K562 (cell line): Measurements from ENCODE around the gene PARD6A.

Source experiments
- ATF3 ChIP-seq, 2 experiments: fragments of 450-650 bp in 1 of 2; sonication (generic) in 1 of 2; formaldehyde crosslinking in 1 of 2; IDR thresholded peaks in 1 of 2; conservative IDR thresholded peaks in 1 of 2; 2 replicates each; pipeline versions ENCODE4 v1.6.1 to v1.8.1; 2016 to 2023; ENCODE audit warnings: mild to moderate bottlenecking in 2 of 2, moderate library complexity in 2 of 2, inconsistent platforms in 1 of 2, missing genetic modification reagents in 1 of 2
- CTCF ChIP-seq, 3 experiments: IDR thresholded peaks in 2 of 3; conservative IDR thresholded peaks in 1 of 3; 2 replicates each; pipeline ENCODE4 v1.5.1; 2011 to 2012; ENCODE audit warnings: low read length in 3 of 3, mild to moderate bottlenecking in 3 of 3, control low read depth in 2 of 3, improper control_type of control experiment in 1 of 3, inconsistent platforms in 1 of 3, low read depth in 1 of 3, mixed read lengths in 1 of 3, moderate library complexity in 1 of 3; ENCODE audit not compliant: insufficient read depth in 2 of 3
- DNMT1 ChIP-seq: fragments of 450-650 bp; IDR thresholded peaks from 2 replicates; pipeline ENCODE4 v1.6.1; 2016; ENCODE audit warnings: antibody characterized with exemption, mild to moderate bottlenecking
- ILF3 ChIP-seq: fragments of 450-650 bp; IDR thresholded peaks from 2 replicates; pipeline ENCODE4 v1.6.1; 2018; ENCODE audit warnings: antibody characterized with exemption, mild to moderate bottlenecking, moderate library complexity, borderline replicate concordance
- MCM3 ChIP-seq: fragments of 450-650 bp; IDR thresholded peaks from 2 replicates; pipeline ENCODE4 v1.6.1; 2016
- MYNN ChIP-seq, 2 experiments: sonication (generic); formaldehyde crosslinking in 1 of 2; IDR thresholded peaks; 2 replicates each; pipeline versions ENCODE4 v1.5.0 to v1.6.1; 2016 to 2020; ENCODE audit warnings: antibody characterized with exemption in 1 of 2, missing genetic modification reagents in 1 of 2
- NBN ChIP-seq: fragments of 450-650 bp; IDR thresholded peaks from 2 replicates; pipeline ENCODE4 v1.6.1; 2016; ENCODE audit warnings: low read depth, mild to moderate bottlenecking
- PHB2 ChIP-seq: fragments of 450-650 bp; IDR thresholded peaks from 2 replicates; pipeline ENCODE4 v1.6.1; 2017; ENCODE audit warnings: low read depth
- POLR2AphosphoS5 ChIP-seq: IDR thresholded peaks from 2 replicates; pipeline ENCODE4 v1.6.1; 2011; ENCODE audit warnings: mild to moderate bottlenecking, low read depth, low read length, moderate library complexity; ENCODE audit not compliant: control insufficient read depth, insufficient read depth
- USF1 ChIP-seq: sonication (generic); formaldehyde crosslinking; IDR thresholded peaks from 2 replicates; pipeline ENCODE4 v1.9.0; 2022; ENCODE audit warnings: mild to moderate bottlenecking, missing genetic modification reagents
- ZBTB17 ChIP-seq: fragments of 450-650 bp; formaldehyde crosslinking; IDR thresholded peaks from 2 replicates; pipeline ENCODE4 v1.4.0; 2020; ENCODE audit warnings: mild to moderate bottlenecking
- ZNF121 ChIP-seq: sonication (generic); formaldehyde crosslinking; conservative IDR thresholded peaks from 2 replicates; pipeline ENCODE4 v1.8.0; 2022; ENCODE audit warnings: missing genetic modification reagents
- ZNF444 ChIP-seq: fragments of 250-450 bp; sonication (Bioruptor Pico); IDR thresholded peaks from 2 replicates; pipeline ENCODE4 v1.4.0; 2020; ENCODE audit warnings: mild to moderate bottlenecking, moderate library complexity
- ZZZ3 ChIP-seq: fragments of 450-650 bp; IDR thresholded peaks from 2 replicates; pipeline ENCODE4 v1.6.1; 2016; ENCODE audit warnings: antibody characterized with exemption, mild to moderate bottlenecking, moderate library complexity

- TF ChIP-seq ZNF121 (CRISPR knock-in tag), result no peak
- no peak for TF ChIP-seq MYNN (IDR thresholded peaks at IDR 0.05)
- no peak for TF ChIP-seq MYNN (CRISPR knock-in tag; IDR thresholded peaks at IDR 0.05)
- no peak for TF ChIP-seq CTCF (IDR thresholded peaks at IDR 0.05 in 2 of 3, conservative IDR thresholded peaks at IDR 0.05 in 1 of 3; ENCODE audit: insufficient read depth in 2 of 3, low read depth in 1 of 3, low read length in 3 of 3)
- TF ChIP-seq DNMT1, result no peak
- TF ChIP-seq ILF3, result no peak
- TF ChIP-seq ZBTB17 (CRISPR knock-in tag), result no peak
- TF ChIP-seq USF1 (CRISPR knock-in tag), result no peak
- TF ChIP-seq POLR2AphosphoS5, result no peak
- no peak for TF ChIP-seq ZZZ3
- TF ChIP-seq NBN, result no peak
- no peak for TF ChIP-seq ATF3 (IDR thresholded peaks at IDR 0.05)
- no peak for TF ChIP-seq ATF3 (CRISPR knock-in tag; conservative IDR thresholded peaks at IDR 0.05)
- no peak for TF ChIP-seq PHB2
- TF ChIP-seq ZNF444 (CRISPR knock-in tag), result no peak
- TF ChIP-seq MCM3, result no peak
These were observed 3.5 kb downstream of the PARD6A start for GRCh38 chr16:67664258-67664657.
